Retinal pigment epithelial cell (primary cell): ENCODE results near the gene HERC2.

Source experiments
- DNase-seq: peaks from one replicate; pipeline ENCODE4 v3.0.0-alpha.2; 2010; ENCODE audit warnings: low read depth
- H3K4me3 ChIP-seq: 2 replicates; pipeline ENCODE4 v1.5.1; 2011; ENCODE audit warnings: mild to moderate bottlenecking, low read length, control low read depth, moderate library complexity
- CTCF ChIP-seq: conservative IDR thresholded peaks from 2 replicates; pipeline ENCODE4 v1.5.1; 2011; ENCODE audit warnings: low read depth, low read length, control low read depth, inconsistent platforms

Gene HERC2

GRCh38 chr15:28118083-28118482 lies 203.9 kb downstream of the HERC2 start:
- no peak for TF ChIP-seq CTCF
- no peak for DNase-seq
- no peak overlapping the region for H3K4me3 ChIP-seq

GRCh38 chr15:28117432-28117990 lies 204.5 kb downstream of the HERC2 start:
- no peak for DNase-seq
- no peak overlapping the region for H3K4me3 ChIP-seq
- no peak for TF ChIP-seq CTCF

- H3K4me3 ChIP-seq, result no peak overlapping the region
- DNase-seq, result no peak
- TF ChIP-seq CTCF, result no peak
Observed at GRCh38 chr15:28116521-28117431, 205.2 kb downstream of the HERC2 start.

- no peak overlapping the region for H3K4me3 ChIP-seq
- DNase-seq, result no peak
- no peak for TF ChIP-seq CTCF
Observed at GRCh38 chr15:28115871-28116270, 206.1 kb downstream of the HERC2 start.

GRCh38 chr15:28114721-28115622 lies 207.0 kb downstream of the HERC2 start:
- DNase-seq, result no peak
- no peak overlapping the region for H3K4me3 ChIP-seq
- TF ChIP-seq CTCF, result no peak

- DNase-seq, result no peak
- H3K4me3 ChIP-seq, result no peak overlapping the region
- no peak for TF ChIP-seq CTCF
Observed at GRCh38 chr15:28114114-28114455, 207.9 kb downstream of the HERC2 start.
